Measurements from ENCODE around the gene DDX49.
"Not testable (repeated sequence)": the region's sequence is repeated elsewhere in the genome, so short reads cannot be mapped to it uniquely, and the experiment has no call there.

The DDX49 gene

DNA sequence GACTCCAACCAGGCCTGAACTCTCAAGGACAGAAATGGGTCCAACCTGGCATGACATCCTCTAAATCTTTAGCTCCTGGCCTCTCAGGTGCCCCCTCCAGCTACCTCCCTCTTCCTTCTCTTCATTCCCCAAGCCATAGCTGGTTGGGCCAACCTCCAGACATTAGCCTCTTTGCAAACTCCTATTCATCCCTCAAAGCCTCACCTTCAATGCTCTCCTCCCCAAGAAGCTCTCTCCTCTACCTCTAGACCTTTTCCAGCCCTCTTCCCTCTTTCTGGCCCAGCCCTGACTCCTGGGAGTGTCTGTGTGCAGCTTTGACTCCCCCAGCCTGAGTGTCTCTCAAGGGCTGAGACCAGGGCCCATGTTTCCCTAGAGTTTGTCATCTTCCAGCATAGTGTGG lies 26.8 kb downstream of the DDX49 start:
- DNase-seq = no peak

DNA sequence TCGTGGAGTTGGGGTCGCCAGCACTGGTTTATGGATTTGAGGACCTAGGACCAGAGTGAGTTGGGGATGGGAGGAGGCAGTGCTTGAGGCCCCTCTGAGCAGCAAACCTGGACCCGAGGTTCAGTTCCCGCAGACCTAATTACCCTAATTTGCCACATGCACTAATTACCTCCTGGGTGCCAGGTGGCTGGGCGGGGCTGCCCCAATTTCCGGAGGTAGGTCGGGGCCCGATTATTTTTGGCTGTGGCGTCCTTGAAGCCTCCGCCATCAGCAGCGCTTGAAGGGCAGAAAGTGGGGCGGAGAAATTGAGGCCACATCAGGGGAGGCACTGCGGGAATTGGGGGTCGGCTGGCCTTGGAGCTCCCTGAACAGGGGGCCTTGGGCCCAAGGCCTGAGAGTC lies 27.4 kb downstream of the DDX49 start:
- no peak for DNase-seq

DNA sequence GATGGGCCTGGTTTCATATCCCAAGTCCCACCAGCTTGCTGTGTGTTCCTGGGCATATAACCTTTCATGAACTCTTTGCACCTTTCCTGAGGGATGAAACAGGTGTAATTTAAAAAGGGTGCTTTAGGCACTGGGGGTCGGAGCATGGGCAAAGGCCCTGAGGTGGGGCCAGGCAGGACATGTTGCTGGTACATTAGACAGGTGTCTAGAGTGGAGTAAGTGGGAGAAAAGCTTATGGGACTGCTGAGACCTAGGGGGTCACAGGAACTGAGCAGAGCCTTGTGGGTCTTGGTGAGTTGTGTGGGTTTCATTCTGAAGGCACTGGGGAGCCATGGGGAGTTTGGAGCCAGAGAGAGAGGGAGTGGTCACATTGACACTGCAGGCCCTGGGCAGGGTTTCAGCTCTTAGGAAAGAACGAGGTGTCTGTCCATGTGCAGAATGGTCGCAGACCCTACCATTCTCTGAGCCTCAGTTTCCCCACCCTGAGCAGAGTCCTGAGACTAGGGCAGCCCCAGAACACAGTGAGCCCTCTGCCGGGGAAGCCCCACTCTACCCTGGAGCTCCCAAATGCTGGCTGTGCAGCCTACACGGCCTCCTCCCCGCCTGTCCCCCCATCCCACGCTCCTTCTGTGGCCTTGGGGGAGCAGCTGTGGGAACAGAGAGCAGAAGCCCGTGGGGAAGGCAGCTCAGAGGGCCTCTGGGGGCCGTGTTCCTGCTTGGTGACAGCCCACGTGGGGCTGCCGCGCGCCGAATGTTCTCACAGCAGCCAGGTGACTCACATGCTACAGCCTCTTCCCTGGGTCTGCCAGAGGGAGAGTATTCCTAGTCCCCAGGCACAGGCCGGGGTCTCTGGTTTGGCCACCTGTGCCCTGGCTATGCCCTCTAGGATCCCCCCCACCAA lies 28.8 kb downstream of the DDX49 start:
- no peak for DNase-seq

DNA sequence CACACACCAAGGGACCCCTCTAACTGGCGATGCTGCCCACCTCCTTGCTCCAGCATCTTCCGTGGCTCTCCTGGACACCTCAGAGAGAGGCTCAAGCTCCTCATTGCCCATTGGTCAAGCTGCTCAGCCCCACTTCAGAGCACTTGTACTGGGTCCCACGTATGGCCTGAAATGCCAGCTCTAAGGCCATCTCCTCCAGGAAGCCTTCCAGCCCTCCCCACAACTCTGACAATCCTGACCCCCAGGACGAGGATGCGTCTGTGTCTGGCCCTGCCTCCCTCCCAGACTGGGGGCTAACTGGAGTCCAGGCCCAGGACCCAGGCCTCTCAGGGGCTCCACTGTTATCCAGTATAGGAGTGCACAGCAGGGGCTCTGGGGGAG lies 29.5 kb downstream of the DDX49 start:
- no peak for DNase-seq

DNA sequence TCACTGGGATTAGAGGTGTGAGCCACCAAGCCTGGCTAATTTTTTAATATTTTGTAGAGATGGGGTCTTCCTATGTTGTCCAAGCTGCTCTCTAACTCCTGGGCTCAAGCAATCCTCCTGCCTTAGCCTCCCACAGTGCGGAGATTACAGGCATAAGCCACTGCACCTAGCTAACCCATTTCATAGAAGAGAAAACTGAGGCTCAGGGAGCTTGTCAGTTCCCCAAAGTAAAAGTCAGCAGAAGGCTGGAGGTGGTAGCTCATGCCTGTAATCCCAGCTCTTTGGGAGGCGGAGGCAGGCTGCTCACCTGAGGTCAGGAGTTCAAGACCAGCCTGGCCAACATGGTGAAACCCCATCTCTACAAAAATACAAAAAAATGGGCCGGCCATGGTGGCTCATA lies 30.3 kb downstream of the DDX49 start:
- DNase-seq = no peak

DNA sequence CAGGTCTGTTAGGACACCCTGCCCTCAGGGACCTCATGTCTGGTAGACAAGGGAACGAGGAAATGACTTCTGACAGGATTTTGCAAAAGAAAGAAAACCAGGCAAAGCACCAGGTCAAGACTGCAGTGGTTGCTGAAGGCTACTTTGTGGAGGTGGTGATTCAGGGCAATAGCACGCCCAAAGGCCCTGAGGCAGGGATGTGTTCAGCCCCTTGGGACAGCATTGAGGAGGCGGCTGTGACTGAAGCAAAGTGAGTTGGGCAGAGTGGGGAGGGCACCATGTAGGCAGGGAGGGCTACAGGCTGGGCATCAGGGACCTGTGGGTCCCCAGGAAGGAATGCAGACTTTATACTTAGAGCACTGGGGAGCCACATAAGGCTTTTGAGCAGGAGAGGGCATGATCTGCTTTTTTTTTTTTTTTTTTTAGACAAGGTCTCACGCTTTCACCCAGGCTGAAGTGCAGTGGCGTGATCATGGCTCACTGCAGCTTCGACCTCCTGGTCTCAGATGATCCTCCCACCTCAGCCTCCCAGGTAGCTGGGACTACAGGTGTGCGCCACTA lies 32.3 kb downstream of the DDX49 start:
- DNase-seq = no peak

DNA sequence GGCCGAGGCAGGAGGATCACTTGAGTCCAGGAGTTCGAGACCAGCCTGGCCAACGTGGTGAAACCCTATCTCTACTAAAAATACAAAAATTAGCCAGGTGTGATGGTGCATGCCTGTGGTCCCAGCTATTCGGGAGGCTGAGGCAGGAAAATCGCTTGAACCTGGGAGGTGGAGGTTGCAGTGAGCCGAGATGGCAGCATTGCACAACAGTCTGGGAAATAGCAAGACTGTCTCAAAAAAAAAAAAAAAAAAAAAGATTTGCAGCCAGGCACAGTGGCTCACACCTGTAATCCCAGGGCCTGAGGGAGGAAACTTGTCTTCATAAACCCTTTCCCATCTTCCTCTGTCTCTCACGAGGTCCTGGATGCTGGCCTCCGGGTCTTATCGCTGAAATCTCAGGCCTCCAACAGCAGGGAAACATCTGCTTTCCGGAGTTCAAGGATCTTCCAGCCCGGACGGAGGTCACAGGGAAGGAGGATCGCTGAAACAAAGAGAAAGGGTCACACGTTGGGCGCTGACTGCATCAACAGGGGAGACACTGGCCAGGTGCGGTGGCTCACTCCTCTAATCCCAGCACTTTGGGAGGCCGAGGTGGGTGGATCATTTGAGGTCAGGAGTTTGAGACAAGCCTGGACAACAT lies 33.0 kb downstream of the DDX49 start:
- not testable (repeated sequence) for DNase-seq

DNA sequence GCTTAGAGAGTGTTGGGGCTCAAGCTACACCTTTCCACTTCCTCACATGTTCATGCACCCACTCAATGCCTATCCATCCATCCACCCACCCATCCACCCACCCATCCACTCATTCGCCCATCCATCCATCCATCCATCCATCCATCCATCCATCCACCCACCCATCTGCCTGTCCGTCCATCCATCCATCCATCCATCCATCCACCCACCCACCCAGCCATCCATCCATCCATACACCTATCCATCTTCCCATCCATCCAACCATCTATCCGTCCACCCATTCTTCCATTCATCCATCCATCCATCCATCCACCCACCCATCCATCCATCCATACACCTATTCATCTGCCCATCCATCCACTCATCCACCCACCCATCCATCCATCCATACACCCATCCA lies 34.6 kb downstream of the DDX49 start:
- DNase-seq = no peak

DNA sequence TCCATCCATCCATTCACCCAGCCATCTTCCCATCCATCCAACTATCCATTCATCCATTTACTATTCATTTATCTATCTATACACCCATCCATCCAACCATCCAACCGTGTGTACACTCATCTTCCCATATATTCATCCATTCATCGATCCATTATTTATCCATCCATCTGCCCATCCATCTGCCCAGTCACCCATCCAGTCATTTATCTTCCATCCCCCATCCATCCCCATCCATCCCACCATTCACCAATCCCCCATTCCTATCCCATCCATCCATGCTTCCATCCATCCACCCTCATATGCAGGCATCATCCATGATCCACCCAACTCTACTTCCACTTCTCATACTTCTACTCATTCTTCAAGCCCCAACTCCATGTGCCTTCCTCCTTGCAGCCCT lies 35.5 kb downstream of the DDX49 start:
- DNase-seq = no peak

DNA sequence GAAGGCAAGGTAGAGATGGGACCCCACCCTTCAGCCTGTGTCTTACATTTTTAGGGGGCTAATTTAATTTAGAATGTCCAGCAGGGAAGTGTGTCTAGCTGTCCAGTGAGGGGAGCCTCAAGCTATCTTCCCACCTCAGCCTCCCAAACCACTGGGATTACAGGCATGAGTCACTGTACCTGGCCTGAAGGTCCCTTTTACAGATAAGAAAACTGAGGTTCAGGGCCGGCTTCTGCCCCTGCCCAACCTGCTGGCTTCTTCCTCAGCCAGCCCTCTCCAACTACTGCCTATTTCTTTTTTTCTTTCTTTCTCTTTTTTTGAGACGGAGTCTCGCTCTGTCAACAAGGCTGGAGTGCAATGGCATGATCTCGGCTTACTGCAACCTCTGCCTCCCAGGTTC lies 40.9 kb downstream of the DDX49 start:
- no peak for DNase-seq

DNA sequence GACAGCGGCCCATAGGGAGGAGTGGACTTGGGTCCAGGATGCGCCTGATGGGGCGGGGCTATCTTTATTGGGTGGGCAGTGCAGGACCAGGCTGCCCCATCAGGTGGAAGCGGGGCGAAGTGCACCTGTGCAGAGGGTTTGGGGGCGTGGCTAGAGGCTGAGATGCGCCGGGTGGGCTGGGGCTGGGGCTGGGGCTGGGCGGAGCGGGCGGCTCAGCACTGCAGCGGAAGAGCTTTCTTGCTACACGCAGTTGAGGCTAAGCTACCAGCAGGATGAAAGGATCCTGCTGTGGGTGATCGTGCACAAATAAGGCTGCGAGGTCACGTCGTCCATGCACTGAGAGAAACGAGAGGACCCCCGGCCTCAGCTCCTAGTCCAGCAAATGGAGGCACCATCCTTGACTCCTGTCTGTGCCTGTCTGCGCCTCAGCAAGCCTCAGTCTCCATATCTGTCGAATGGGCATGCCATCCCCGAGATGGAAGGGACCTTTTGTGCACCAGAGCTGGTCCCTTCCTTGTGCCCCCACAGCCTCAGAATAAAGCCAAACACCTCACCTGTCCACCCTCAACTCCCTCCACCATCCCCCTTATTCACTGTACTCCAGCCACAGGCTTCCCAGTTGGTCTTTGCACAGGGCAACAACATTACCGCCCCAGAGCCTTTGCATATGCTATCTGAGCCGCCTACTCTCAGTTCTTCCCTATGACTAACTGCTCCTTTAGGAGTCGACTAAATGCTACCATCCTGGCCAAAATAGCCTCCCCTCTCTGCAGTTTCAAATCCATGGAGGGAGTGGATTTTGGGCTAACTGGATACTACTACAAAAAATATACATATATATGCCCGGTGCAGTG lies 42.5 kb downstream of the DDX49 start:
- DNase-seq = no peak

DNA sequence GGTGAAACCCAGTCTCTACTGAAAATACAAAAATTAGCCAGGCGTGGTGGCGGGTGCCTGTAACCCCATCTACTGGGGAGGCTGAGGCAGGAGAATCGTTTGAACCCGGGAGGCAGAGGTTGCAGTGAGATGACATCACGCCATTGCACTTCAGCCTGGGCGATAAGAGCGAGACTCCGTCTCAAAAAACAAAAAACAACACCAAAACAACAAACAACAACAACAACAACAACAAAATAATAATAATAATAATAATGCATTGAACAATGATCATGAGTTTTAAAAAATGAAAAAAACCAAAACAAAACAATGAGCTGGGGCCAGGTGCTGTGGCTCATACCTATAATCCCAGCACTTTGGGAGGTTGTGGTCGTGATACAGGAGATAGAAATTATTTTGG lies 44.6 kb downstream of the DDX49 start:
- DNase-seq = no peak

DNA sequence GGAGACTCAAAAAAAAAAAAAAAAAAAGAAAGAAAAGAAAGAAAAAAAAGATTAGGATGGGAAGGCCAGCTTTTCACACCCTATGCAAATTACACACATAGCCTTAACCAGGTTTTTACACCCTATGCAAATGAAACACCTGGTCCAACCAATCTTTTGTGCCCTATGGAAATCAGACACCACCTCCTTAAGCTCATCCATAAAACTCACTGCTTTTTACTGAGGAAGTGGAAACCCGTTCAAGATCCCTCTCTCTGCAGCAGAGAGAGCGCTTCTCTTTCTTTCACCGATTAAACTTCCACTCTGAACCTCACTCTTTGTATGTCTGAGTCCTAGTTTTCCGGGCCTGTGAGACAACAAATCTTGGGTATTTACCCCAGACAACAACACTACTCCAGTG lies 46.8 kb downstream of the DDX49 start:
- DNase-seq = no peak

DNA sequence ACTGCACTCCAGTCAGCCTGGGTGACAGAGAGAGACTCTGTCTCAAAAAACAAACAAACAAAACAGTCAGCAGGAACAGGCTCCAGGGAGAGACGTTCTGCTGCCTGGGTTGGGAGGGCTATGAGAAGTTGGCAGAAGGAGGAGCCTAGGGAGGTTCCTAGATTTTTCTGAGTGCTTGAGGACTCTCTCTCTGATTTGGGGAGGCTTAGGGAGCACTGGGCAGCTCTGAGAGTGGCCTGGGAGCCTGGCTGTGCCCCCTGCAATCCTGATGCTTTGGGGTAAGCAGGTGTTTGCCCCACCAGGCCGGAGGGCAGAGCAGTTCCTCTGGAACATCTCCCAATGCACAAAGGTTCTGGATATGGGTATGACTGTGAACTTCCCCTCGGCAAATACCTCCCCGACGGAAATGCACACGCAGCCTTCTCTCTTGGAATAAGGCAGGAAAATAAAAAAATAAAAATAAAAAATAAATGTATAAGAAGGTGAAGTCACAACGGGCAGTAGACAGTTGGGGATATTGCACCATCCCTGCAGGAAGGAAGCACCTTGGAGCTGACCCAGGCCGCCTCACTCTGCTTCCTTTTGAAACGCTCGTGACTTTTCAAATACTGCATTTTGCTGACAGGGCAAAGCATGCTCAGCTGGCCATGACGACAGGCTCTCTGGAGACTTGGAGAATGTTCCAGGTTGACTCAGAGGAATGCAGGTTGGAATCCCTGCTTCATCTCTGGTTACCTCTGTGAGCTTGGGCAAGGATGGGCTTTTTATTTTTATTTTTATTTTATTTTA lies 48.0 kb downstream of the DDX49 start:
- no peak for DNase-seq

DNA sequence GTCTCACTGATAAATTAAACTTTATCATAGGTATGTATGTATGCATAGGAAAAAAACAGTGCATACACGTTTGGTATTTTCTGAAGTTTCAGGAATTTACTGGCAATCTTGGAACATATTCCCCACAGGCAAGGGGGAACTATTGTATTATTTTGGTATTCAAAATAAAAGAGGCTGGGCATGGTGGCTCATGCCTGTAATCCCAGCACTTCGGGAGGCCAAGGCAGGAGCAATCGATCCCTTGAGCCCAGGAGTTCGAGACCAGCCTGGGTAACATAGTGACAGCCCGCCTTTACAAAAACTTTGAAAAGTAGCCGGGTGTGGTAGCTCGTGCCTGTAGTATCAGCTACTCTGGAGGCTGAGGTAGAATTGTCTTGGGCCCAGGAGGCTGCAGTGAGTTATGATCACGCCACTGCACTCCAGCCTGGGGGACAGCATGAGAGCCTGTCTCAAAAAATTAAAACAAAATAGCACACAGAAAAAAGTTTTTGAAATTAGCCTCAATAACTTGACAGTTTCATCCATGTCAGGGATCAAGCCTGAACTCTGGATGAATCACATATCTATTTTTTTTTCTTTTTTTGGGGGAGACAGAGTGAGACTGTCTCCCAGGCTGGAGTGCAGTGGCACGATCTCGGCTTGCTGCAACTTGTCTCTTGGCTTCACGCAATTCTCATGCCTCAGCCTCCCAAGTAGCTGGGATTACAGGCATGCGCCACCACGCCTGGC lies 50.6 kb downstream of the DDX49 start:
- no peak for DNase-seq

DNA sequence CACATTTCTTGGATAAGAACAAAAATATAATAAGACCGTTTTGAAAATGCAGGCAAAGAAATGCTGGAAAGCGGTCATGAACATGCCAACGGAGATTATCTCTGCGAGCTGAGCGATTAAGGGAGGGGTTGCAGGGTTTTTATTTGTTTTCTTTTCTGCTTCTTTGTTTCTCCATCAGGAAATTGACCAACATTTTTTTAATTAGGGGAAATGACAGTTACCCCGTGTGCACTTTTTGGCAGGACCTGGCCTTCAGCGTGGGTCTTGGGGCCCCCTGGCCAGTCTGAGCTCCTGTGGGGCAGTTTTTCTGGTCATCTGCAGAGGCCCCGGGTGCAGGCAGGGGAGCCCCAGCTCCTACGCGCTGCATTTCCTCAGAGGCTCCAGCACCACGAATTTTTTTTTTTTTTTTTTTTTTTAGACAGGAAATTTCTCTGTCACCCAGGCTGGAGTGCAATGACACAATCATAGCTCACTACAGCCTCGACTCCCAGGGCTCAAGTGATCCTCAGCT lies 52.8 kb downstream of the DDX49 start:
- DNase-seq = no peak

DNA sequence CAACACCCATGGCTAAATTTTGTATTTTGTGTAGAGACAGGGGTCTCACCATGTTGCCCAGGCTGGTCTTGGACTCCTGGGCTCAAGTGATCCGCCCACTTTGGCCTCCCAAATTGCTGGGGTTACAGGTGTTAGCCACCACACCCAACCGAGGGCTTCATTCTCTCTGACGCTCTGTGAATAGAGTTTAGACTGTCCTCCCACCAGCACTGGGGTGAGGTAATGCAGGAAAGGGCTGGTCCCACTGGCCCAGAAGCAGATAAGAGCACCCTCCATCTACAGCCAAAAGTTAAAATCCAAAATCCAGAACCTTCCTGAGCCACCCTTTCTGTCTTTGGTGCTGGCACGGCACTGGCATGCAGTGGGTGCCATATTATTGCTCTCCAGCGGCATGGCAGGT lies 53.3 kb downstream of the DDX49 start:
- DNase-seq = no peak

DNA sequence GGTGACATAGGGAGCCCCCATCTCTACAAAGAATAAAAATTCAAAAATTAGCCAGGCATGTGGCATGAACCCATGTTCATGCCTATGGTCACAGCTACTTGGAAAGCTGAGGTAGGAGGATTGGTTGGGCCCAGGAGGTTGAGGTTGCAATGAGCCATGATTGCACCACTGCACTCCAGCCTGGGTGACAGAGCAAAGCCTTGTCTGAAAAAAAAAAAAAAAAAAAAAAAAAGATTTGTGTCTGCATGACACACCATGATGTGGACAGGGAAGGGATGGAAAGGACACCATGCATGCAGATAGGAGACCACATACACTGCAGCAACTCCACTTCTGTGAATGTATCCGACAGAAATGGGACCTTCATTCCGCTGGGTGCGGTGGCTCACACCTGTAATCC lies 55.5 kb downstream of the DDX49 start:
- no peak for DNase-seq

DNA sequence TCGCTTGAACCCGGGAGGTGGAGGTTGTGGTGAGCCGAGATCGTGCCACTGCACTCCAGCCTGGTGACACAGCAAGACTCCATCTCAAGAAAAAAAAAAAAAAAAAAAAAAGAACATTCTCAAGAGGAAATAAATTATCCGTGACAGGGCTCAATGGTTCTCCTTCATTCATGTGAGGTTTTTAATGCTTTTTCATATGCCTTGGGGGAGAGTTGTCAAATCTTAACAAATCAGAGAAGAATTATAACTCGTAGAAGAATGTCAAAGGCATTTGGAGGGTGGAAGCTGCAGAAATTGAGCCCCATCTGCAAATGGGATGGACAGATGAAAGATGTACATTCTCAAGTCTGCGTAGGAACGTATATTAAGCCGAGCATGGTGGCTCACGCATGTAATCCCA lies 56.4 kb downstream of the DDX49 start:
- no peak for DNase-seq

Measured in activated CD8-positive, alpha-beta memory T cell treated with anti-CD3 and anti-CD28 coated beads for 24 hours (primary cell).